ENCODE measurements around the gene ACSM6. TPM values are rescaled to one million over a fixed set of nuclear protein-coding genes. Genes with fewer than 3 reads are reported as not detected.

Gene ACSM6
- total RNA-seq, 4 donors from 2014 or later = 1.1 to 5.5 (median 3.0) TPM

- peaks cover 39% of the 10 kb centered on the region for H3K36me3 ChIP-seq
- DNase-seq (ENCODE audit: low spot score in 2 of 2) = no peak
- H3K9me3 ChIP-seq = no peaks in the 10 kb centered on the region
- H3K4me1 ChIP-seq = peaks cover 15% of the 10 kb centered on the region
- H3K27ac ChIP-seq = no peak overlapping the region
- WGBS = 59% methylated on average over 3 of the region's 3 CpGs
- no peak for TF ChIP-seq CTCF (IDR thresholded peaks at IDR 0.05)
- no peak for TF ChIP-seq POLR2A (IDR thresholded peaks at IDR 0.05)
- TF ChIP-seq EP300 (IDR thresholded peaks at IDR 0.05) = no peak
- TF ChIP-seq POLR2AphosphoS5 (IDR thresholded peaks at IDR 0.05) = no peak
- H3K4me3 ChIP-seq = no peak overlapping the region
- H3K27me3 ChIP-seq = no peaks in the 10 kb centered on the region
Measured at GRCh38 chr10:95243318-95243617, 49.2 kb downstream of the ACSM6 start.

GRCh38 chr10:95244152-95244551 lies 50.1 kb downstream of the ACSM6 start:
- Histone ChIP-seq H3K27ac (no peak overlapping the region), H3K27me3 (no peaks in the 10 kb centered on the region), H3K4me1 (peaks cover 18% of the 10 kb centered on the region), H3K36me3 (peaks cover 36% of the 10 kb centered on the region), H3K4me3 (no peak overlapping the region), H3K9me3 (no peaks in the 10 kb centered on the region)
- no peak for TF ChIP-seq CTCF (IDR thresholded peaks at IDR 0.05)
- DNase-seq (ENCODE audit: low spot score in 2 of 2) = no peak
- WGBS = 76% methylated on average over 2 of the region's 2 CpGs

- Histone ChIP-seq H3K4me1 (peaks cover 18% of the 10 kb centered on the region), H3K27me3 (no peaks in the 10 kb centered on the region), H3K27ac (no peak overlapping the region), H3K4me3 (no peak overlapping the region), H3K9me3 (no peaks in the 10 kb centered on the region), H3K36me3 (peaks cover 30% of the 10 kb centered on the region)
- TF ChIP-seq EP300 (IDR thresholded peaks at IDR 0.05) (no peak), POLR2AphosphoS5 (IDR thresholded peaks at IDR 0.05) (no peak), POLR2A (IDR thresholded peaks at IDR 0.05) (no peak), CTCF (IDR thresholded peaks at IDR 0.05) (no peak)
- 77% methylated on average over 6 of the region's 6 CpGs for WGBS
- no peak for DNase-seq (ENCODE audit: low spot score in 2 of 2)
Measured at GRCh38 chr10:95245425-95246055, 51.5 kb downstream of the ACSM6 start.

- Histone ChIP-seq H3K4me1 (peaks cover 18% of the 10 kb centered on the region), H3K27me3 (no peaks in the 10 kb centered on the region), H3K9me3 (no peaks in the 10 kb centered on the region), H3K36me3 (peaks cover 23% of the 10 kb centered on the region), H3K27ac (no peak overlapping the region), H3K4me3 (no peak overlapping the region)
- TF ChIP-seq POLR2AphosphoS5 (IDR thresholded peaks at IDR 0.05) (no peak), CTCF (IDR thresholded peaks at IDR 0.05) (peak; percentile 57 to 70), EP300 (IDR thresholded peaks at IDR 0.05) (no peak)
- WGBS = 0% methylated on average over 1 of the region's 1 CpG
- DNase-seq (ENCODE audit: low spot score in 2 of 2) = peak; percentile 84 to 85
Measured at GRCh38 chr10:95246582-95247051, 52.6 kb downstream of the ACSM6 start.

GRCh38 chr10:95247200-95247880 lies 53.3 kb downstream of the ACSM6 start:
- DNase-seq (ENCODE audit: low spot score in 2 of 2) = no peak
- H3K4me3 ChIP-seq = no peak overlapping the region
- TF ChIP-seq EP300 (IDR thresholded peaks at IDR 0.05) (no peak), POLR2A (IDR thresholded peaks at IDR 0.05) (no peak), POLR2AphosphoS5 (IDR thresholded peaks at IDR 0.05) (no peak), CTCF (IDR thresholded peaks at IDR 0.05) (no peak)
- no peak overlapping the region for H3K27ac ChIP-seq
- H3K27me3 ChIP-seq = no peaks in the 10 kb centered on the region
- H3K4me1 ChIP-seq = peaks cover 18% of the 10 kb centered on the region
- 53% methylated on average over 6 of the region's 6 CpGs for WGBS
- H3K9me3 ChIP-seq = no peaks in the 10 kb centered on the region
- H3K36me3 ChIP-seq = peaks cover 24% of the 10 kb centered on the region
